Transverse colon (tissue), 4 donors: ENCODE measurements around the gene MYCBP2. TPM values are rescaled to one million over a fixed set of nuclear protein-coding genes. Genes with fewer than 3 reads are reported as not detected.
"Not testable (repeated sequence)": the region's sequence is repeated elsewhere in the genome, so short reads cannot be mapped to it uniquely, and the experiment has no call there.

ENCODE experiments used
- DNase-seq: peaks from one replicate; pipeline ENCODE4 v3.0.0-alpha.2; 2019
- H3K27ac ChIP-seq, 4 donors: fragments of 200-600 bp; sonication (generic); 2 replicates each; pipeline ENCODE4 v1.5.1; 2016 to 2018; ENCODE audit warnings: inconsistent platforms in 4 of 4
- H3K27me3 ChIP-seq: fragments of 200-600 bp; sonication (generic); 2 replicates; pipeline ENCODE4 v1.5.1; 2017; ENCODE audit warnings: inconsistent platforms
- H3K36me3 ChIP-seq, 4 donors: fragments of 200-600 bp; sonication (generic); 2 replicates each; pipeline ENCODE4 v1.5.1; 2017 to 2019; ENCODE audit warnings: inconsistent platforms in 4 of 4
- H3K4me1 ChIP-seq, 4 donors: fragments of 200-600 bp; sonication (generic); 2 replicates each; pipeline ENCODE4 v1.5.1; 2017 to 2020; ENCODE audit warnings: inconsistent platforms in 4 of 4
- H3K4me3 ChIP-seq, 4 donors: fragments of 200-600 bp; sonication (generic); 1 replicate in 1 of 4; 2 replicates in 3 of 4; pipeline versions ENCODE4 v1.5.1 to v1.6.1; 2017 to 2019; ENCODE audit warnings: inconsistent platforms in 4 of 4
- H3K9me3 ChIP-seq, 2 donors: fragments of 200-600 bp; sonication (generic); 2 replicates each; pipeline ENCODE4 v1.5.1; 2017 to 2019; ENCODE audit warnings: inconsistent platforms in 2 of 2
- EP300 ChIP-seq: sonication (generic); formaldehyde crosslinking; IDR thresholded peaks from one replicate; pipeline ENCODE4 v1.6.1; 2017; ENCODE audit warnings: antibody characterized with exemption, low read depth
- POLR2A ChIP-seq: fragments of 450-650 bp; IDR thresholded peaks from one replicate; pipeline ENCODE4 v1.6.1; 2016; ENCODE audit warnings: antibody characterized with exemption, mild to moderate bottlenecking, moderate library complexity
- POLR2AphosphoS5 ChIP-seq, 3 donors: sonication (generic); formaldehyde crosslinking; IDR thresholded peaks; one replicate each; pipeline ENCODE4 v1.6.1; 2016; ENCODE audit warnings: antibody characterized with exemption in 3 of 3
- WGBS, 2 donors: methylation state at CpG; one replicate each; pipeline ENCODE4 v1.1.5; 2018; ENCODE audit warnings: low coverage in 1 of 2; 5-methylcytosine and 5-hydroxymethylcytosine counted together
- in situ Hi-C, 4 donors: fragments of 200-750 bp; cut with MboI; loops; one replicate each; pipeline versions ENCODE4 v1.15.0 to v1.15.1; 2017; ENCODE audit warnings: low sequenced_read_pairs in 3 of 4, low pct_ligation_motif_present in 1 of 4, low pct_unique_long_range_greater_than_20kb in 1 of 4
- intact Hi-C: fragments of 100-400 bp; cut with DNase I; formaldehyde crosslinking; loops from one replicate; pipeline ENCODE4 v1.15.1; 2023; ENCODE audit warnings: low total_unique reads
- total RNA-seq, 4 donors: library from RNA; depleted of rRNA; stranded (reverse); fragments of >200 nt; gene quantifications; one replicate each; pipeline ENCODE4 v1.1.0, GENCODE V29; 2016
- TF ChIP-seq, protein P1 (sequence below), 5 experiments: fragments of 200-600 bp in 3 of 5; fragments of 450-650 bp in 2 of 5; sonication (generic) in 3 of 5; IDR thresholded peaks; 1 replicate in 2 of 5; 2 replicates in 3 of 5; pipeline ENCODE4 v1.5.1; 2016 to 2017; ENCODE audit warnings: antibody characterized with exemption in 5 of 5, inconsistent platforms in 3 of 5, mild to moderate bottlenecking in 2 of 5, moderate library complexity in 1 of 5

MYCBP2 gene
- total RNA-seq, 4 donors from 2014 or later: 41.0 to 95.0 (median 48.3) TPM

- TF ChIP-seq POLR2AphosphoS5 (IDR thresholded peaks at IDR 0.05): no peak
- Histone ChIP-seq H3K27ac (no peak overlapping the region), H3K4me3 (no peak overlapping the region), H3K36me3 (peaks cover 0 to 6% (median 2%) of the 10 kb centered on the region in 4 donors), H3K27me3 (no peaks in the 10 kb centered on the region), H3K4me1 (no peaks in the 10 kb centered on the region), H3K9me3 (no peaks in the 10 kb centered on the region)
- intact Hi-C loops (no loop called here), in situ Hi-C loops (no loop called here)
- WGBS, 2 donors: 90 to 93% methylated on average over 3 of the region's 3 CpGs
- no peak for DNase-seq
These were observed 75.9 kb downstream of the MYCBP2 start for GRCh38 chr13:77250975-77251374.

GRCh38 chr13:77245224-77245623, 81.7 kb downstream of the MYCBP2 start:
- intact Hi-C loops, H3K4me3 ChIP-seq, in situ Hi-C loops, H3K27ac ChIP-seq, H3K9me3 ChIP-seq, H3K27me3 ChIP-seq, DNase-seq, H3K4me1 ChIP-seq: not testable (repeated sequence)
- 96 to 100% methylated on average over 2 of the region's 2 CpGs for WGBS, 2 donors
- H3K36me3 ChIP-seq: peaks cover 0 to 15% (median 0%) of the 10 kb centered on the region in 4 donors

DNA sequence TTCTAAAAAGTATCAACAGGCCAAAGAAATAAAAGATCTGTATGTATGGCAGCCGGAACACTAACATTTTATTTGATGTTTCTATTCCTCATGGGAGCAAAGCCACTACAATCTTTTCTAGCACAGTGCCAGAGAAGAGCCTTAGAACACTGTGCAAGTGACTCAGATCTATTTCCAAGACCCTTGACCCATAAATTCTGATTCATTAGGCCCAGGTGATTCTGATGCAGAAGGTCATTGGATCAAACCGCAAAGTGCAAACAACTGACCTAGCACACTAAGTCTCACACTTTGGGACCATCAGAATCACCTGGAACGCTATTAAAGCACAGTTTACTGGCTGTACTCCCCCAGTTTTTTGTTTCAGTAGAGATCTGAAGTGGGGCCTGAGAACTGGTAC, 87.6 kb downstream of the MYCBP2 start:
- intact Hi-C loops (no loop called here), in situ Hi-C loops (no loop called here)
- no peak for DNase-seq
- H3K4me1 ChIP-seq: no peaks in the 10 kb centered on the region
- H3K9me3 ChIP-seq: no peaks in the 10 kb centered on the region
- H3K36me3 ChIP-seq: peaks cover 0 to 19% (median 0%) of the 10 kb centered on the region in 4 donors
- no peak overlapping the region for H3K27ac ChIP-seq
- TF ChIP-seq POLR2A: no peak
- TF ChIP-seq EP300: no peak
- no peak for TF ChIP-seq POLR2AphosphoS5 (IDR thresholded peaks at IDR 0.05)
- TF ChIP-seq, protein P1, sequence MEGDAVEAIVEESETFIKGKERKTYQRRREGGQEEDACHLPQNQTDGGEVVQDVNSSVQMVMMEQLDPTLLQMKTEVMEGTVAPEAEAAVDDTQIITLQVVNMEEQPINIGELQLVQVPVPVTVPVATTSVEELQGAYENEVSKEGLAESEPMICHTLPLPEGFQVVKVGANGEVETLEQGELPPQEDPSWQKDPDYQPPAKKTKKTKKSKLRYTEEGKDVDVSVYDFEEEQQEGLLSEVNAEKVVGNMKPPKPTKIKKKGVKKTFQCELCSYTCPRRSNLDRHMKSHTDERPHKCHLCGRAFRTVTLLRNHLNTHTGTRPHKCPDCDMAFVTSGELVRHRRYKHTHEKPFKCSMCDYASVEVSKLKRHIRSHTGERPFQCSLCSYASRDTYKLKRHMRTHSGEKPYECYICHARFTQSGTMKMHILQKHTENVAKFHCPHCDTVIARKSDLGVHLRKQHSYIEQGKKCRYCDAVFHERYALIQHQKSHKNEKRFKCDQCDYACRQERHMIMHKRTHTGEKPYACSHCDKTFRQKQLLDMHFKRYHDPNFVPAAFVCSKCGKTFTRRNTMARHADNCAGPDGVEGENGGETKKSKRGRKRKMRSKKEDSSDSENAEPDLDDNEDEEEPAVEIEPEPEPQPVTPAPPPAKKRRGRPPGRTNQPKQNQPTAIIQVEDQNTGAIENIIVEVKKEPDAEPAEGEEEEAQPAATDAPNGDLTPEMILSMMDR (IDR thresholded peaks at IDR 0.05): no peak
- no peaks in the 10 kb centered on the region for H3K27me3 ChIP-seq
- no peak overlapping the region for H3K4me3 ChIP-seq
- WGBS, 2 donors: 93 to 94% methylated on average over 2 to 3 of the region's 3 CpGs

- H3K36me3 ChIP-seq: peaks cover 0 to 4% (median 0%) of the 10 kb centered on the region in 4 donors
- H3K27me3 ChIP-seq: no peaks in the 10 kb centered on the region
- DNase-seq: no peak
- in situ Hi-C loops: no loop called here
- no peaks in the 10 kb centered on the region for H3K9me3 ChIP-seq
- no peak overlapping the region for H3K27ac ChIP-seq
- intact Hi-C loops: no loop called here
- no peak overlapping the region for H3K4me3 ChIP-seq
- TF ChIP-seq, protein P1 (IDR thresholded peaks at IDR 0.05): no peak
- no peak for TF ChIP-seq POLR2AphosphoS5 (IDR thresholded peaks at IDR 0.05)
- no peaks in the 10 kb centered on the region for H3K4me1 ChIP-seq
These were observed 91.4 kb downstream of the MYCBP2 start for GRCh38 chr13:77235456-77236022.

GRCh38 chr13:77233159-77233558, 93.7 kb downstream of the MYCBP2 start:
- H3K4me1 ChIP-seq: no peaks in the 10 kb centered on the region
- H3K4me3 ChIP-seq: no peak overlapping the region
- in situ Hi-C loops (no loop called here), intact Hi-C loops (no loop called here)
- no peaks in the 10 kb centered on the region for H3K9me3 ChIP-seq
- no peaks in the 10 kb centered on the region for H3K36me3 ChIP-seq
- WGBS, 2 donors: 94 to 96% methylated on average over 4 of the region's 4 CpGs
- no peak for DNase-seq
- H3K27ac ChIP-seq: no peak overlapping the region
- H3K27me3 ChIP-seq: no peaks in the 10 kb centered on the region
- TF ChIP-seq POLR2AphosphoS5 (IDR thresholded peaks at IDR 0.05) (no peak), EP300 (no peak), POLR2A (no peak)
- TF ChIP-seq, protein P1 (IDR thresholded peaks at IDR 0.05): no peak
